Measurements from ENCODE around the gene PDE4D.

GRCh38 chr5:59460368-59461153, 433.0 kb downstream of the PDE4D start:
- TF ChIP-seq, protein P1, sequence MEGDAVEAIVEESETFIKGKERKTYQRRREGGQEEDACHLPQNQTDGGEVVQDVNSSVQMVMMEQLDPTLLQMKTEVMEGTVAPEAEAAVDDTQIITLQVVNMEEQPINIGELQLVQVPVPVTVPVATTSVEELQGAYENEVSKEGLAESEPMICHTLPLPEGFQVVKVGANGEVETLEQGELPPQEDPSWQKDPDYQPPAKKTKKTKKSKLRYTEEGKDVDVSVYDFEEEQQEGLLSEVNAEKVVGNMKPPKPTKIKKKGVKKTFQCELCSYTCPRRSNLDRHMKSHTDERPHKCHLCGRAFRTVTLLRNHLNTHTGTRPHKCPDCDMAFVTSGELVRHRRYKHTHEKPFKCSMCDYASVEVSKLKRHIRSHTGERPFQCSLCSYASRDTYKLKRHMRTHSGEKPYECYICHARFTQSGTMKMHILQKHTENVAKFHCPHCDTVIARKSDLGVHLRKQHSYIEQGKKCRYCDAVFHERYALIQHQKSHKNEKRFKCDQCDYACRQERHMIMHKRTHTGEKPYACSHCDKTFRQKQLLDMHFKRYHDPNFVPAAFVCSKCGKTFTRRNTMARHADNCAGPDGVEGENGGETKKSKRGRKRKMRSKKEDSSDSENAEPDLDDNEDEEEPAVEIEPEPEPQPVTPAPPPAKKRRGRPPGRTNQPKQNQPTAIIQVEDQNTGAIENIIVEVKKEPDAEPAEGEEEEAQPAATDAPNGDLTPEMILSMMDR (conservative IDR thresholded peaks at IDR 0.05; ENCODE audit: low read depth, low read length), result no peak
- TF ChIP-seq EZH2 (IDR thresholded peaks at IDR 0.05; ENCODE audit: borderline replicate concordance, low read depth, low read length, poor library complexity, severe bottlenecking), result no peak
